ENCODE results near the gene TRAPPC5.

Gene TRAPPC5

GRCh38 chr19:7699417-7700401 lies 19.1 kb downstream of the TRAPPC5 start:
- peak in 1 of 2 donors; percentile 56 for DNase-seq (ENCODE audit: low read depth in 2 of 2)

- no peak for DNase-seq (ENCODE audit: low read depth in 2 of 2)
These were observed 20.5 kb downstream of the TRAPPC5 start for GRCh38 chr19:7701049-7701653.

GRCh38 chr19:7701654-7702457 lies 21.2 kb downstream of the TRAPPC5 start, which contains the start of gene FCER2:
Gene FCER2, minus strand, starts transcription at chr19:7702131. Its CDS starts 2,371 bp downstream, at chr19:7699760.
- no peak for DNase-seq (ENCODE audit: low read depth in 2 of 2)

- DNase-seq (ENCODE audit: low read depth in 2 of 2): no peak
These were observed 22.7 kb downstream of the TRAPPC5 start for GRCh38 chr19:7703332-7703731.

- DNase-seq (ENCODE audit: low read depth in 2 of 2): no peak
These were observed 23.8 kb downstream of the TRAPPC5 start for GRCh38 chr19:7704280-7705060.

GRCh38 chr19:7705387-7706187 lies 25.0 kb downstream of the TRAPPC5 start:
- DNase-seq (ENCODE audit: low read depth in 2 of 2): peak; percentile 64 to 68

GRCh38 chr19:7706188-7706954 lies 25.7 kb downstream of the TRAPPC5 start:
- DNase-seq (ENCODE audit: low read depth in 2 of 2): no peak

GRCh38 chr19:7706955-7707456 lies 26.4 kb downstream of the TRAPPC5 start:
- DNase-seq (ENCODE audit: low read depth in 2 of 2): no peak

- DNase-seq (ENCODE audit: low read depth in 2 of 2): no peak
These were observed 29.4 kb downstream of the TRAPPC5 start for GRCh38 chr19:7709932-7710460.

- no peak for DNase-seq (ENCODE audit: low read depth in 2 of 2)
These were observed 30.0 kb downstream of the TRAPPC5 start for GRCh38 chr19:7710616-7711015.

- no peak for DNase-seq (ENCODE audit: low read depth in 2 of 2)
These were observed 35.0 kb downstream of the TRAPPC5 start for GRCh38 chr19:7715671-7716070.

GRCh38 chr19:7716762-7717161 lies 36.1 kb downstream of the TRAPPC5 start:
- DNase-seq (ENCODE audit: low read depth in 2 of 2): no peak

GRCh38 chr19:7718668-7719067 lies 38.0 kb downstream of the TRAPPC5 start:
- DNase-seq (ENCODE audit: low read depth in 2 of 2): no peak

- DNase-seq (ENCODE audit: low read depth in 2 of 2): no peak
These were observed 39.7 kb downstream of the TRAPPC5 start for GRCh38 chr19:7720351-7720750.

- no peak for DNase-seq (ENCODE audit: low read depth in 2 of 2)
These were observed 41.6 kb downstream of the TRAPPC5 start for GRCh38 chr19:7722231-7722651.

- no peak for DNase-seq (ENCODE audit: low read depth in 2 of 2)
These were observed 45.2 kb downstream of the TRAPPC5 start for GRCh38 chr19:7725791-7726190.

- no peak for DNase-seq (ENCODE audit: low read depth in 2 of 2)
These were observed 48.6 kb downstream of the TRAPPC5 start for GRCh38 chr19:7729211-7729610.

GRCh38 chr19:7729831-7730285 lies 49.2 kb downstream of the TRAPPC5 start:
- no peak for DNase-seq (ENCODE audit: low read depth in 2 of 2)
